LNCAP (cell line): ENCODE results near the gene GPRC5C.

ENCODE experiments used
- TF ChIP-seq, protein P1 (sequence below): fragments of 450-650 bp; IDR thresholded peaks from 2 replicates; pipeline ENCODE4 v1.5.1; 2017; ENCODE audit warnings: mild to moderate bottlenecking

Gene GPRC5C

DNA sequence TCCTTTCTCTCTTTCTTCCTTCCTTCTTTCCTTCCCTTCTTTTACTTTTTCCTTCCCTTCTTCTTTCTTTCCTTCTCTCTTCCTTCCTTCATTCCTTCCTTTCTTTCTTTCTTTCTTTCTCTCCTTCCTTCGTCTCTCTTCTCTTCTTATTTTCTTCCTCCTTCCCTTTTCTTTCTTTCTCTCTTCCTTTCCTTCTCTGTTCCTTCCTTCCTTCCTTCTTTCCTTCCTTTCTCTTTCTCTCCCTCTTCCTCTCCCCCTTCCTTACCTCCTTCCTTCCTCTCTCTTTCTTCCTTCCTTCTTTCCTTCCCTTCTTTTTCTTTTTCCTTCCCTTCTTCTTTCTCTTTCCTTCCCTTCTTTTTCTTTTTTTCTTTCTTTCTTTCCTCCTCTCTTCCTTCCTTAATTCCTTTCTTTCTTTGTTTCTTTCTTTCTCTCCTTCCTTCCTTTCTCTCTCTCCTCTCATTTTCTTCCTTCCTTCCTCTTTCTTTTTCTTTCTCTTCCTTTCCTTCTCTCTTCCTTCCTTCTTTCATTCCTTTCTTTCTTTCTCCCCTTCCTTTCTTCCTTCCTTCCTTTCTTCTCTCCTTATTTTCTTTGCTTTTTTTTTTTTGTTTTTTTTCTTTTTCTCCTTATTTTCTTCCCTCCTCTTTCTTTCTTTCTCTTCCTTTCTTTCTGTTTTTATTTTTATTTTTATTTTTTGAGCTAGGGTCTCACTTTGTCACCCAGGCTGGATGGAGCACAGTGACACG, 41.8 kb upstream of the GPRC5C start:
- TF ChIP-seq, protein P1, sequence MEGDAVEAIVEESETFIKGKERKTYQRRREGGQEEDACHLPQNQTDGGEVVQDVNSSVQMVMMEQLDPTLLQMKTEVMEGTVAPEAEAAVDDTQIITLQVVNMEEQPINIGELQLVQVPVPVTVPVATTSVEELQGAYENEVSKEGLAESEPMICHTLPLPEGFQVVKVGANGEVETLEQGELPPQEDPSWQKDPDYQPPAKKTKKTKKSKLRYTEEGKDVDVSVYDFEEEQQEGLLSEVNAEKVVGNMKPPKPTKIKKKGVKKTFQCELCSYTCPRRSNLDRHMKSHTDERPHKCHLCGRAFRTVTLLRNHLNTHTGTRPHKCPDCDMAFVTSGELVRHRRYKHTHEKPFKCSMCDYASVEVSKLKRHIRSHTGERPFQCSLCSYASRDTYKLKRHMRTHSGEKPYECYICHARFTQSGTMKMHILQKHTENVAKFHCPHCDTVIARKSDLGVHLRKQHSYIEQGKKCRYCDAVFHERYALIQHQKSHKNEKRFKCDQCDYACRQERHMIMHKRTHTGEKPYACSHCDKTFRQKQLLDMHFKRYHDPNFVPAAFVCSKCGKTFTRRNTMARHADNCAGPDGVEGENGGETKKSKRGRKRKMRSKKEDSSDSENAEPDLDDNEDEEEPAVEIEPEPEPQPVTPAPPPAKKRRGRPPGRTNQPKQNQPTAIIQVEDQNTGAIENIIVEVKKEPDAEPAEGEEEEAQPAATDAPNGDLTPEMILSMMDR: no peak

DNA sequence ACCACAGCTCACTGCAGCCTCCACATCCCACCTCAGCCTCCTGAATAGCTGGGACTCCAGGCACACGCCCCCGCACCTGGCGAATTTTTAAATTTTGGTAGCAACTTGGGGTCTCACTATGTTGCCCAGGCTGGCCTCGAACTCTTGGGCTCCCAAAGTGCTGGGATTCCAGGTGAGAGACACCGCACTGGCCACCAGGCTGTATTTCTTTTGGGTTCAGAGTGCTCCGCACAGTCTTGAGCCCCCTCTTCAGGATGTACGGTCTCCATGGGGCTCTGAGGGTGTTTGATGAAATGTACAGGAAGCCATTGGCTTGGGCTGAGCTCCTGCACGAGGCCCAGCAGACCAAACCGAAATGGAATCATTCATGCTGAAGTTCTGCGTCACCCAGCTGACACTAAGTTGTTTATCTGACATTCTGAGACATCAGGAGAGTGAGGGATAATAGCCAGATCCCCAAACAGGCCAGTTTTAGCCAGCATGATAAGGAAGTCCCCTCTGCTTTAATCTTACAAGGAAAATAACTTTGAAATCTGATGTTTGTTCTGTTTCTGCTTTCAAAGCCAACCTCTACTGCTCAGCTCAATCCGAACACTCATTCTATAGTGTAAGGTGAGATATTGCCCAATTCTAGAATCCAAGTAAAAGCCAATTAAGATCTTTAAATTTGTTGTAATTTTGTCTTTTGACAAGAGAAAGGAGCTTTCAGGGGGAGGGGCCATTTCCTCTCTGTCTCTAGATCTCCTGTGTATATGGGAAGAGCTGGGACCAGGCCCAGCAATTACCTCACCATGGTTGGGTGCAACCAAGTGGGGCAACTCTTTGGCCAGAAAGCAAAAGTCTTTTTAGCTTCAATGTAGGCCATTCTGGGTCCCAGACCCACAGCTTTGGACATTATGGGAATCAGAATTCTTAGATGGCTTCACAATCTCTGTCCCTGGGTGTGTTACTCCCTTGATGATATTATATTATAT, 40.9 kb upstream of the GPRC5C start:
- TF ChIP-seq, protein P1: no peak

DNA sequence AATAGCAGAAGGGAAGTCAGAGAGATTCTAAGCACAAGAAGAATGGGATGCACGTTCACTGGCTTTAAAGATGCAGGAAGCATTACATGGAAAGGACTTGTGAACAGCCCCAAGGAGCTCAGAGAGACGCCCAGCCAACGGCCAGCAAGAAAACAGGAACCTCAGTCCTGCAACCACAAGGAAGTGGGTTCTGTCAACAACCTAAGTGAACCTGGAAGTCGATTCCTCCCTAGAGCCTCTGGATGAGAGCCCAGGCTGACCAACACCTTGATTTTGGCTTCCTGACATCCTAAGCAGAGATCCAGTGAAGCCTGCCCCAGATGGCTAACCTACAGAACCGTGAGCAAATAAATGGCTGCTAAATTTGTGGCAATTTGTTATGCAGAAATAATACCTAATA, 40.1 kb upstream of the GPRC5C start:
- TF ChIP-seq, protein P1: no peak

DNA sequence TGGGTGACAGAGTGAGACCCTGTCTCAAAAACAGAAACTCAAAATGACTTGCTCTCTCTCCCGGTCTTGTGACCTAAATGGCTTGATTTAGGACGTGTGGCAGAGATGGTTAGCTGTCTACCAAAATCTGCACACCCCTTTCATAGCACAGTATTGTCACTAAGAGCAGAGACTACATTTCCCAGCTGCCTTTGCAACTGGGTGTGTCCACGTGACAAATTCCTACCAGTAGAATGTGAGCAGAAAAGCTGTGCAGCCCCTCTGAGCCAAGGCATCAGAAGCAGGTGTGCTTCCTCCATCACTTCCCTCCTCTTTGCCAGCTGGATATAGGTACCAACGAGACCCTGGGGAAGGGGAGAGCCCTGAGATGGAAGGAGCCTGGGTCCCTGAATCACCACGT, 39.0 kb upstream of the GPRC5C start:
- TF ChIP-seq, protein P1: no peak

DNA sequence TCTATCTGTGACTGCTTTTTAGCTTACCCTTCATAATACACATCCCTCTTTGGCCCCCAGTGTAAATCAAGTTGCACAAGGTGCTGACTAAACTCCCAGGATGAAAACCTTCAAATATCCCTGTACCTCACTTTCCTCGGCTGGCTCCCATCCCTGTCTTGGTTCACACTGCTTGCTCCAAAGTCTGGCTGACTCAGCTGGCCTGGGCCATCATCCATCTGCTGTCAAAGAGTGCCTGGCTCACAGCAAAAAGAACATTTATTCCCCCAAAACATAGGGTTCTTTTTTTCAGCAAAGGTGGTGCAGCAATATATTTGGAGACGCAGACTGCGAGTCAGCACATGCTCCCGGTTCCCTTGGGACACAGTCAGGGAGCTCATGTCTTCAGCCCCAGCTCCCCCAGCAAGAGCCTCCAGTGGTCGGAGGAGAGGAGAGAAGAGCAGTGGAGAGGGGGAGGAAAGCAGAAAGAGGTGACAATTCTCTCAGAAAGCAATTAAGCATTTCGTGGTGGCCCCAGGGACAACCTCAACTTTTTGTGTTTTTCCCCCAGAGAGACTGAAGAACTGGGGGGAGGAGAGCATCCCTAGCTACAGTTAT, 38.4 kb upstream of the GPRC5C start:
- TF ChIP-seq, protein P1: no peak

DNA sequence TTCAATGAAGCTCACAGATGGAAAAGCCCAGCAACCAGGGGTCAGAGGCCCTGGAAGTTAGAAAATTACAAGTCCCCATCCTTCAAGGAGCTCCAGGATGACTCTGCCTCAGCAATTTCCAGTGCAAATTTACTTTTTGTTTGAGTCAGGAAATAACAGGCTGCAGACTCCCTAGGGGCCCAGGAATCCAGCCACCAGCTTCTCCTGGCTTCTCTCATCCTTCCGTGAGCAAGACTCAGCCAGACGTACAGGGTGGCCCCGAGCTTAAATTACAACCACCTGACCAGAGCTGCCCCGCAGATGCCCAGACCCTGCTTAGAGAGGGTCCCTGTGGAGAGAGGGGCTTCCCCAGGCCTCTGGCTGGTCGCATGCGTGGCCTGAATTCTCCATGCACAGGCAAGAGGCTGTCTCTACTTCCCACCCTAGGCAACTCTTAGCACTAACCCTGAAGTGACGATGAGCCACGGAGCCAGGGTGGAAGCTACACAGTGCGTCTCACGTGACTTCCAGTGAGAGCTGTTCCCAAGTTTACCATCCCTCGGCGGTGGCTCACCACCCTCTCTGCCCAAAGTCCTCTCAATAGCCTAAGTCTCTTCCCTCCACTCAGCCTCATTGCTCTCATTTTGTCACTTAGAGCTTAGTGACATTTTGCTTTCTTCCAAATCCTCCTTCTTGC, 37.5 kb upstream of the GPRC5C start:
- TF ChIP-seq, protein P1: no peak

DNA sequence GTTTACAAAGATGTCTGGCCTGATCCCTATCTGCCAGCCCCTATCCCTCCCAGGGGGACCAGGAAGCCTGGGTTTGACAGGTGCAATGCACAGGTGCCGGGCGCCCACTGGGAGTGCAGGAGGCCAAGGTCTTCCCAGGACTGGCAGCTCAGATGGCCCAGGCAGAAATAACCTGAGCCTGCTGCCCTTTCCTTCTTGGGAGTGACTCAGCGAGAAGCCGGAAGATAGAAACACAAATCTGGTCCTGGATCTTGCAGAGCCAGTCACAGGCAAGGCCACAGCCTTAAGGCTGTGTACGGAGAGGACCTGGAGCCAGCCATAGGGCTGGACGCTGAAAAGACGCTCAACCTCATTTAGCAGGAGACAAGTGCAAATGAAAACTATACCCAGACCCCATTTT, 36.9 kb upstream of the GPRC5C start:
- TF ChIP-seq, protein P1: no peak
